ENCODE data around the gene FRMD8.
A peak's percentile ranks its signal among the peaks of the same experiment; 100 is the strongest.

Gene FRMD8

GRCh38 chr11:65375012-65375411 lies 11.4 kb upstream of the FRMD8 start:
- no peak for DNase-seq (ENCODE audit: low read depth in 2 of 2)

GRCh38 chr11:65376138-65376713 lies 10.2 kb upstream of the FRMD8 start:
- DNase-seq (ENCODE audit: low read depth in 2 of 2), result no peak

- no peak for DNase-seq (ENCODE audit: low read depth in 2 of 2)
Measured at GRCh38 chr11:65377036-65377435, 9.4 kb upstream of the FRMD8 start.

- no peak for DNase-seq (ENCODE audit: low read depth in 2 of 2)
Measured at GRCh38 chr11:65377777-65378176, 8.7 kb upstream of the FRMD8 start.

GRCh38 chr11:65378208-65378927 lies 8.1 kb upstream of the FRMD8 start:
- no peak for DNase-seq (ENCODE audit: low read depth in 2 of 2)

GRCh38 chr11:65378928-65379638 lies 7.4 kb upstream of the FRMD8 start:
- DNase-seq (ENCODE audit: low read depth in 2 of 2), result no peak

GRCh38 chr11:65379698-65380459 lies 6.6 kb upstream of the FRMD8 start:
- no peak for DNase-seq (ENCODE audit: low read depth in 2 of 2)

- DNase-seq (ENCODE audit: low read depth in 2 of 2), result no peak
Measured at GRCh38 chr11:65380460-65381119, 5.8 kb upstream of the FRMD8 start.

GRCh38 chr11:65381716-65382032 lies 4.8 kb upstream of the FRMD8 start:
- DNase-seq (ENCODE audit: low read depth in 2 of 2), result no peak

- DNase-seq (ENCODE audit: low read depth in 2 of 2), result peak; percentile 98 to 99
Measured at GRCh38 chr11:65382033-65382803, 4.2 kb upstream of the FRMD8 start, which contains the start of gene SLC25A45. Gene SLC25A45 (minus strand): TSS chr11:65382646. CDS start chr11:65381951, 695 bp downstream.

- DNase-seq (ENCODE audit: low read depth in 2 of 2), result no peak
Measured at GRCh38 chr11:65382804-65383368, 3.6 kb upstream of the FRMD8 start.

- DNase-seq (ENCODE audit: low read depth in 2 of 2), result no peak
Measured at GRCh38 chr11:65383778-65384177, 2.7 kb upstream of the FRMD8 start.

GRCh38 chr11:65384301-65384889 lies 2.0 kb upstream of the FRMD8 start:
- no peak for DNase-seq (ENCODE audit: low read depth in 2 of 2)

- no peak for DNase-seq (ENCODE audit: low read depth in 2 of 2)
Measured at GRCh38 chr11:65388731-65389130, 2.3 kb downstream of the FRMD8 start.

- no peak for DNase-seq (ENCODE audit: low read depth in 2 of 2)
Measured at GRCh38 chr11:65389294-65389980, 3.0 kb downstream of the FRMD8 start.

GRCh38 chr11:65390099-65390941 lies 3.9 kb downstream of the FRMD8 start:
- DNase-seq (ENCODE audit: low read depth in 2 of 2), result no peak

GRCh38 chr11:65390996-65391395 lies 4.6 kb downstream of the FRMD8 start:
- DNase-seq (ENCODE audit: low read depth in 2 of 2), result no peak

GRCh38 chr11:65392186-65392829 lies 5.9 kb downstream of the FRMD8 start:
- DNase-seq (ENCODE audit: low read depth in 2 of 2), result no peak
